Measurements from ENCODE around the gene FTO.

DNA sequence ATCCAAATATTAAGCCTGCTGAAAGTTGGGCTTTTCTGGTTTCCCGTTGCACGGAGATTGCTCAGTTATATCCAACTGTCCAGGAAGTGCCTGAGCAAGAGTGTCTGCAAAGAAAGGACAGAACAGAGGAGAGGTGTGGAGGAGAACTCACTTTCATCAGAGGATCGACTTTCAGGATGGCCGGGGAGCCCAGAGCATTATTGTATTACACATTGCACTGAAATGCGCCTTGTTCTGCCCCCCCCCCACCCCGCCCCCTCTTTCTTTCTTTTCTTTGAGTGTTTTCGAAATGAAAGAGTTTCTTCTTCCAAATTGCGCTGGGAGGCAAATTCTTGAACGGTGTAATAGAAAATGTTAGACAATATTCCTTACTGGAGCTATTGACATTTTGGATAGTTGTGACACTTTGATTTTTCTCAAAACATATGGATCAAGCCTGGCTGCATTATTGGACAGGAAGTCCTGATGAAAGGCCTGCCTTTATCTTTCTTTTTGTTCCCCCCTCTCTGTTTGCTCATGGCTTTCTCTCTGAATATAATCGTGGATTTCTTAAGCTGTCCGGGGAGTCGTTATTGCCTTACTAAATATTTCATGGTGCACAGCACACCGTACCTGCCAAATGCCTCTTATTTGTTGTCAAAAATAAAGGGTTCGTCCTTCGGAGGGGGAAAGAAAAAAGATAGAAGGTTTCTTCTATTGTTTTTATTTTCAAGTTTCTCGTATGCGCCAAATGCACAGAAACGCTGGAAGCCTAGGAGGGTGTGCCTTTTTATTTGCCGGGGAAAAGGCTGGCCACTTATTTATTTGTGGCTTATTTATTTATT lies 471.8 kb downstream of the FTO start:
- TF ChIP-seq, protein P1, sequence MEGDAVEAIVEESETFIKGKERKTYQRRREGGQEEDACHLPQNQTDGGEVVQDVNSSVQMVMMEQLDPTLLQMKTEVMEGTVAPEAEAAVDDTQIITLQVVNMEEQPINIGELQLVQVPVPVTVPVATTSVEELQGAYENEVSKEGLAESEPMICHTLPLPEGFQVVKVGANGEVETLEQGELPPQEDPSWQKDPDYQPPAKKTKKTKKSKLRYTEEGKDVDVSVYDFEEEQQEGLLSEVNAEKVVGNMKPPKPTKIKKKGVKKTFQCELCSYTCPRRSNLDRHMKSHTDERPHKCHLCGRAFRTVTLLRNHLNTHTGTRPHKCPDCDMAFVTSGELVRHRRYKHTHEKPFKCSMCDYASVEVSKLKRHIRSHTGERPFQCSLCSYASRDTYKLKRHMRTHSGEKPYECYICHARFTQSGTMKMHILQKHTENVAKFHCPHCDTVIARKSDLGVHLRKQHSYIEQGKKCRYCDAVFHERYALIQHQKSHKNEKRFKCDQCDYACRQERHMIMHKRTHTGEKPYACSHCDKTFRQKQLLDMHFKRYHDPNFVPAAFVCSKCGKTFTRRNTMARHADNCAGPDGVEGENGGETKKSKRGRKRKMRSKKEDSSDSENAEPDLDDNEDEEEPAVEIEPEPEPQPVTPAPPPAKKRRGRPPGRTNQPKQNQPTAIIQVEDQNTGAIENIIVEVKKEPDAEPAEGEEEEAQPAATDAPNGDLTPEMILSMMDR (IDR thresholded peaks at IDR 0.05): no peak
- TF ChIP-seq POLR2A (IDR thresholded peaks at IDR 0.05; ENCODE audit: low read length): no peak
- no peak for TF ChIP-seq BHLHE40 (IDR thresholded peaks at IDR 0.05; ENCODE audit: low read depth, low read length)
- no peak for TF ChIP-seq RAD21 (conservative IDR thresholded peaks at IDR 0.05 in 1 of 2, IDR thresholded peaks at IDR 0.05 in 1 of 2)
- TF ChIP-seq KDM1A (IDR thresholded peaks at IDR 0.05; ENCODE audit: low read depth): no peak
- no peak for TF ChIP-seq EP300 (IDR thresholded peaks at IDR 0.05)
- no peak for TF ChIP-seq NFE2L2 (conservative IDR thresholded peaks at IDR 0.05; ENCODE audit: low read length)
- no peak for TF ChIP-seq REST (IDR thresholded peaks at IDR 0.05)
- TF ChIP-seq PBX3 (IDR thresholded peaks at IDR 0.05): no peak
- TF ChIP-seq CEBPB (IDR thresholded peaks at IDR 0.05): no peak
- TF ChIP-seq E2F6 (IDR thresholded peaks at IDR 0.05; ENCODE audit: borderline replicate concordance, low read depth): no peak

Data from A549 (cell line).